ENCODE results near the gene PBXIP1.

GRCh38 chr1:154926201-154926600 is 29.7 kb downstream of the PBXIP1 start:
- no peak for TF ChIP-seq REST (IDR thresholded peaks at IDR 0.05; ENCODE audit: insufficient read depth in 1 of 2, low read depth in 2 of 2, low read length in 2 of 2)
- no peak for TF ChIP-seq POLR2AphosphoS5 (IDR thresholded peaks at IDR 0.05; ENCODE audit: low read depth, low read length)
